ENCODE measurements around the gene OR52W1. TPM values are rescaled to one million over a fixed set of nuclear protein-coding genes. Genes with fewer than 3 reads are reported as not detected.

Gene OR52W1
- total RNA-seq, 4 donors from 2014 or later, result not detected

DNA sequence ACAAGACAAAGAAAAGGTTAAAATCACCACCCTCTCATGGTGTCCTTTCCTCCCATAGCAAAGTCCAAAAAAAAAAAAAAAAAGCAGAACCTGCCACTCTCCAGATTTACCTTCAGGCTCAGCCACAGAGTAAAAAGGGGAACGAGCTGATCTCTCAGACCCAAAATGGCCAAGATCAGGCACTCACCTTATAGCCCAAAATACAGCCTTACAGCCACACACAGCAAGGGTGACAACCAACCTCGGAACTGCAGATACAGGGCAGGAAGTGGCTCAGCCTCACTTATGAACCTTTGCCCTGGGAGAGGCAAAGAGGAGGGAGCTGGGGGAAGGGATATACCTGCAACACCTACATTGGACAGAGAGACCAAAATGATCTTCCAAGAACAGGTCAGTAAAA lies 30.9 kb downstream of the OR52W1 start:
- WGBS, 2 donors (ENCODE audit: low coverage in 1 of 2), result 43 to 61% methylated on average over 1 to 2 of the region's 2 CpGs
- no peak overlapping the region for H3K27ac ChIP-seq
- H3K36me3 ChIP-seq, result no peaks in the 10 kb centered on the region
- TF ChIP-seq, protein P1, sequence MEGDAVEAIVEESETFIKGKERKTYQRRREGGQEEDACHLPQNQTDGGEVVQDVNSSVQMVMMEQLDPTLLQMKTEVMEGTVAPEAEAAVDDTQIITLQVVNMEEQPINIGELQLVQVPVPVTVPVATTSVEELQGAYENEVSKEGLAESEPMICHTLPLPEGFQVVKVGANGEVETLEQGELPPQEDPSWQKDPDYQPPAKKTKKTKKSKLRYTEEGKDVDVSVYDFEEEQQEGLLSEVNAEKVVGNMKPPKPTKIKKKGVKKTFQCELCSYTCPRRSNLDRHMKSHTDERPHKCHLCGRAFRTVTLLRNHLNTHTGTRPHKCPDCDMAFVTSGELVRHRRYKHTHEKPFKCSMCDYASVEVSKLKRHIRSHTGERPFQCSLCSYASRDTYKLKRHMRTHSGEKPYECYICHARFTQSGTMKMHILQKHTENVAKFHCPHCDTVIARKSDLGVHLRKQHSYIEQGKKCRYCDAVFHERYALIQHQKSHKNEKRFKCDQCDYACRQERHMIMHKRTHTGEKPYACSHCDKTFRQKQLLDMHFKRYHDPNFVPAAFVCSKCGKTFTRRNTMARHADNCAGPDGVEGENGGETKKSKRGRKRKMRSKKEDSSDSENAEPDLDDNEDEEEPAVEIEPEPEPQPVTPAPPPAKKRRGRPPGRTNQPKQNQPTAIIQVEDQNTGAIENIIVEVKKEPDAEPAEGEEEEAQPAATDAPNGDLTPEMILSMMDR (IDR thresholded peaks at IDR 0.05), result no peak
- TF ChIP-seq POLR2AphosphoS5 (IDR thresholded peaks at IDR 0.05) (no peak), POLR2A (IDR thresholded peaks at IDR 0.05) (no peak), EP300 (IDR thresholded peaks at IDR 0.05) (no peak)
- no peaks in the 10 kb centered on the region for H3K27me3 ChIP-seq
- H3K9me3 ChIP-seq, result no peaks in the 10 kb centered on the region
- H3K4me1 ChIP-seq, result peaks cover 0 to 45% (median 12%) of the 10 kb centered on the region in 3 donors
- no peak overlapping the region for H3K4me3 ChIP-seq
- no peak for ATAC-seq

DNA sequence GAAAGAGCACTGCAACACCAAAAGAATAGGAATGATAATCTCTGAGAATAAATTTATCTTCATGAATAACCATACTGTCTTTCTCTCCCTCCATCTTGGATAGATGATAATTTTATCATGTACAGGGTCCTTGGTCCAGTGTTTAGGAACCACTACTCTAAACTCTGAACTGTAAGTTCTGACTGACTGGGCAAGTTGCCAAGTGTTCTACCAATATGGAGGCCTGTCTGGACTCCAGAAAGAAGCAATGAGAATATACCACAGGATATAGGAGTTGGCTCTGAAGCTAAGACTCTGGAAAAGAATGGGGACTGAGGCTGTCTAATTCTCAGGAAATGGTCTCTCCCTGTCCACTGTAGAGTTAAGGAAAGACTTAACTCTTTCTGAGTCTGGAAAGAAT lies 33.9 kb downstream of the OR52W1 start:
- H3K27ac ChIP-seq, result no peak overlapping the region
- no peak for ATAC-seq
- peaks cover 0 to 37% (median 9%) of the 10 kb centered on the region in 3 donors for H3K4me1 ChIP-seq
- H3K9me3 ChIP-seq, result no peaks in the 10 kb centered on the region
- TF ChIP-seq, protein P1 (IDR thresholded peaks at IDR 0.05), result no peak
- TF ChIP-seq POLR2AphosphoS5 (IDR thresholded peaks at IDR 0.05), result no peak
- TF ChIP-seq POLR2A (IDR thresholded peaks at IDR 0.05), result no peak
- TF ChIP-seq EP300 (IDR thresholded peaks at IDR 0.05), result no peak
- no peaks in the 10 kb centered on the region for H3K36me3 ChIP-seq
- H3K4me3 ChIP-seq, result no peak overlapping the region
- H3K27me3 ChIP-seq, result no peaks in the 10 kb centered on the region

DNA sequence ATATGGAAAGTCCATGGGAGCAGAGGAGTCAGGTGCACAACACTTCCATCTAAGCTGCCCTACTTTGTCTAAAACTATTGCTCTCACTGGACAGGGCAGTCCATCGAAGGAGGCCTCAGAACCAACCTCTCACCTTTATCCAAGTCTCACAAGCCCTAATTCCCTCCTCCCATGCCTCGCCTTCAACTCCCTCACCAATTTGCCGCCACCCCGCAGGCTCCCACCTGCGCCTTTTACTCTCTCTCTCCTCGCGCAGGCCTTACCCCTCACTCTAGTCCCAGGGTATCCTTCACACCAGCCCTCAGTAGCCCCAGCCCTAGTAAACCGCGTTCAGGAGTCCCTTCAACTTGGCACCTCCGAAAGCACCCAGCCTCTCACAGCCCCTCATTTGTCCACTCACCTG lies 35.0 kb downstream of the OR52W1 start:
- WGBS, 2 donors (ENCODE audit: low coverage in 1 of 2), result 1% methylated on average over 10 of the region's 10 CpGs
- Histone ChIP-seq H3K27ac (peak overlapping the region; percentile 73 to 89 (median 86)), H3K36me3 (no peaks in the 10 kb centered on the region), H3K27me3 (no peaks in the 10 kb centered on the region), H3K4me3 (peak overlapping the region; percentile 78 to 79), H3K9me3 (no peaks in the 10 kb centered on the region), H3K4me1 (peaks cover 0 to 37% (median 9%) of the 10 kb centered on the region in 3 donors)
- TF ChIP-seq POLR2AphosphoS5 (IDR thresholded peaks at IDR 0.05) (no peak), POLR2A (IDR thresholded peaks at IDR 0.05) (no peak)
- ATAC-seq, result no peak

DNA sequence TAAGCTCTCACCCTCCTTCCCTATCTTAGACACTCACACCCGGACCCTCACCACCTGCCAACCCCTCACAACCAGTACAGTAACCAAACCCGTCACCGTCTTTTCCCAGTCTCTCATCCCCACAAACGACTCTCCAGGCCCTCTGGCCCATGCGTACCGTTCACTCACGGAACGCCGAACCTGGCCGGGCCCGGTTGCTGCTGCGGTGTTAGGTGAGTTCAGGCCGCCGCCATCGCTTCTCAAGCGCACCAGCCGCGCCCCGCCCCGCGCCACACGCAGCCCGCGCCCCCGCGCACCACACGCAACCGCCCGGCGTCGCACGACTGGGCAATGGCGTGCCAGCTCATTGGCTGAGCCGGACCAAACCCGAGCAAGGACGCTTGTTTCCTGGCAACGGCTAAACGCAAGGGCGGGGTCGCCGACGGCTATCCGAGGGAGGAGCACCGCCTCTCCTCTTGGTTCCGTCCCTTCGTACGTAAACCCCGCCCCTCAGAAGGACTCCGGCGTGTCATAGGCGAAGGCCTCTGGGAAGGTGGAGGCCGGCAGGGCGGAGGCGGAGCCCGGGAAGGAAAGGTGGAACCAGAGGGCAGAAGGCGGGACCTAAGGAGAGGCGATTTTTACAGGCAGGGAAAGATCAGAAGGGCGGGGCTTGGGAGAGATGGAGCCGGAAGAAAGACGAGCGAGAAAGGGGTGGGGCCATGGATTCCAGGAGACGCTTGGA lies 35.5 kb downstream of the OR52W1 start, which contains the start of gene FHIP1B:
FHIP1B (minus strand) TSS at position 250 of the 721 bp plus-strand sequence. CDS start 10,120 bp downstream, outside the sequence.
- no peaks in the 10 kb centered on the region for H3K36me3 ChIP-seq
- TF ChIP-seq POLR2A (IDR thresholded peaks at IDR 0.05) (peak; percentile 60 to 62), EP300 (IDR thresholded peaks at IDR 0.05) (no peak), POLR2AphosphoS5 (IDR thresholded peaks at IDR 0.05) (peak; percentile 62)
- TF ChIP-seq, protein P1 (IDR thresholded peaks at IDR 0.05), result no peak
- peak; percentile 97 for ATAC-seq
- no peaks in the 10 kb centered on the region for H3K9me3 ChIP-seq
- 0% methylated on average over 17 to 21 of the region's 62 CpGs for WGBS, 2 donors (ENCODE audit: low coverage in 1 of 2)
- peaks cover 0 to 32% (median 9%) of the 10 kb centered on the region in 3 donors for H3K4me1 ChIP-seq
- no peaks in the 10 kb centered on the region for H3K27me3 ChIP-seq
- H3K4me3 ChIP-seq, result peak within 1 kb of the TSS; percentile 78 to 79
- H3K27ac ChIP-seq, result peak within 1 kb of the TSS; percentile 73 to 91 (median 88)

DNA sequence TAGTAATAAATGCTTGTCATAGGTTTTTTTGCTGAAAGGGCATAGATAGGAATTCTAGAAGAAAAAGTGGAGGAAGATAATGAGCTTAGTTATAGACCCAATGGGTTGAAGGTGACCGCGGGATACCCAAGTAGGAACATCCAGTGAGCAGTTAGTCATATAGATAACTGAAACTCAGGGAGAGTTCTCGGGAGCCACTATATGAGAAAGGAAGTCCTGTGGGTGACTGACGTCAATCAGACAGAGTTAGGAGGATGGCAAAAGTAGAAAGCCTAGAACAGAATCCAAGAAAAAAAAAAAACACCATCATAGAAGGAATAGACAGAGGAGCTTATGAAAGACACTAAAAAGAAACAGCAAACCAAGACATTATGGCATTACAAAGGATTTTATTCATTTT lies 38.2 kb downstream of the OR52W1 start:
- WGBS, 2 donors (ENCODE audit: low coverage in 1 of 2), result 81 to 89% methylated on average over 4 of the region's 4 CpGs
- no peak overlapping the region for H3K4me3 ChIP-seq
- no peak for ATAC-seq
- TF ChIP-seq EP300 (IDR thresholded peaks at IDR 0.05) (no peak), POLR2A (IDR thresholded peaks at IDR 0.05) (no peak), POLR2AphosphoS5 (IDR thresholded peaks at IDR 0.05) (no peak)
- TF ChIP-seq, protein P1 (IDR thresholded peaks at IDR 0.05), result no peak
- H3K4me1 ChIP-seq, result peaks cover 0 to 19% (median 9%) of the 10 kb centered on the region in 3 donors
- no peaks in the 10 kb centered on the region for H3K27me3 ChIP-seq
- no peaks in the 10 kb centered on the region for H3K9me3 ChIP-seq
- H3K36me3 ChIP-seq, result no peaks in the 10 kb centered on the region
- no peak overlapping the region for H3K27ac ChIP-seq
